Stimulated activated CD8-positive, alpha-beta memory T cell treated with anti-CD3 and anti-CD28 coated beads, Interleukin-7, amount 100 ng/mL, for 48 hours (primary cell): Measurements from ENCODE around the gene FOXP1.
A peak's percentile ranks its signal among the peaks of the same experiment; 100 is the strongest.
"Not testable (repeated sequence)": the region's sequence is repeated elsewhere in the genome, so short reads cannot be mapped to it uniquely, and the experiment has no call there.

Experiments
- DNase-seq, 2 donors: peaks; one replicate each; pipeline ENCODE4 v3.0.0-alpha.2; 2020; ENCODE audit warnings: low read depth in 1 of 2; ENCODE audit errors: extremely low read depth in 1 of 2

FOXP1 gene

GRCh38 chr3:71001303-71001830, 582.2 kb downstream of the FOXP1 start:
- no peak for DNase-seq

DNA sequence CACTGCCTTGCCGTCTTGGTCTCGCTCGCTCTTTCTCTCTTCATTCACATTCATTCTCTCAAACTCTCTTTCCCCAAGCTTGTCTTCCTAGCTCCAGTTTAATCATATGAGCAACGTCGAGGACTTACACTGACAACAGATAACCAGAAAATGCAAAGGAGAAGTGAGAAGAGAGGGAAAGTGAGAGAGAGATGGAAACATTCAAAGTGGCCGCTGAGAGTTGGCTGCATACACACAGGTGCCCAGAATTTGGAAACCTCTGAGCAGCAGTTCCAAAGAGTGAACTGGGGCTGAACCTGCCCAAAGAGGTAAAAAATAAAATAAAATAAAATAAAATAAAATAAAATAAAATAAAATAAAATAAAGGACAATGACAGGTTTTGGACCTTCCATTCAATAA, 583.0 kb downstream of the FOXP1 start:
- no peak for DNase-seq

GRCh38 chr3:70999730-71000129, 583.8 kb downstream of the FOXP1 start:
- DNase-seq = no peak

- DNase-seq = no peak
These were observed 587.4 kb downstream of the FOXP1 start for GRCh38 chr3:70996082-70996481.

GRCh38 chr3:70994644-70995043, 588.9 kb downstream of the FOXP1 start:
- no peak for DNase-seq

DNA sequence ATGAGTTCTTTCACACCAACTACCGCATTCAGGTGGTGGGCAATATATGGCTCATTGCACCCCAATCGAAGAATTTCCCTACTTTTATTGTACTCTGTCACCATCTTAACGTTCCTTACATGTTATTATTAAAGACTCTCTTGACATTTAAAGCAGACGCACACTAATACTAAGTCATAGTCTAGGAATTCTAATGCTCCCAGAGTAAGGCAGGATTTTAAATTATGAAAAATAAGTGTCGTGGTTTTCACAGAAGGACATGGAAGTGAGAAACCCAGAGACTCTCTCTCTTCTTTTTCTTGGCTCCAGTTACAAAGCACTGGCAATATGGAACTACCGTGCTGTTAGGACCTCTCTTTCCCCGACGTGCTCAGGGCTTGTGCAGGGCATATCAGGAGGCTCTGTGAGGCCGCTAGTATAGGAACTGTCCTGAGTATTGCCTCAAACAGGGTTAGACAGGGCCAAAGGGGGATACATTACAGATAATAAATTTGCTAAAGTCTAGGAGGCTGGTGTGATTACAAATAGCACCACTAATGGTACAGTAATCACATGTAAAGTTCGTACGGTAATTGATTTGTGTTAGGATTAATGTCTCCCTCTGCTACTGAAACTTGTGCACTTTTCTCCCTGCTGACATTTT, 590.8 kb downstream of the FOXP1 start:
- DNase-seq = no peak

DNA sequence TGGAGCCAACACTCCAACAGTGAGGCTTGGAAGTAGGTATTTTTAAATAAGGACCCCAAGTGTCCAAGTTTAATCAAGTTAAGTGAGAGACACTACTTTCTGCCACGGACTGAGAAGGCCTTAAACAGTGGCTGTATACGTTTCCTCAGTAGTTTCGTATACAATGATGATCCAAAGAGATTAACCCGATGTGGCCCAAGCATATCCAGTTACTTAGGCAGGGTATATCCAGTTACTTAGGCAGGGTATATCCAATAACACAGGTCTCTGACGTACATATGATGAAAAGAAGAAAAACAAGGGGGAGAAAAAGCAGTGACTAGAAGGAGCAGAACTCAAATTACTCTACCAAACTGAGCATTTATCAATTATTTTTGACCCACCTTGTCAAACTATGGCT, 591.4 kb downstream of the FOXP1 start:
- no peak for DNase-seq

DNA sequence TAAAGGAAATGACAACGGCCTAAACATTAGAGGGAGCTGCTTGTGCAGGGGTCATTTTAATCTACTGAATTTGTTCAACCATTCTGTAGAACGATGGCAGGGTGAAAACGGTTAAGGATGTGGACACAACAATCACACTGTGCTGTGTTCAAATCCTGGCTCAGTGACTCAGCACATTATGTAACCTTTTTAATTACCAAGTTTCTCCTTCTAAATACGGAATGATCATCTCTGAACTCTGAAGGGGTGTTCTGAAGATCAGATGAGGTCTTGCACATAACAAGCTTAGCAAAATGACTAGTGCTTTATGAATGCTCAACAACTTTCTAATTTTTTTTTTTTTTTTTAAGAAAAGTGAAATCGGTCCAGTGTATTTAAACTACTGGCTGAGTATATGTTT, 592.8 kb downstream of the FOXP1 start:
- DNase-seq = no peak

DNA sequence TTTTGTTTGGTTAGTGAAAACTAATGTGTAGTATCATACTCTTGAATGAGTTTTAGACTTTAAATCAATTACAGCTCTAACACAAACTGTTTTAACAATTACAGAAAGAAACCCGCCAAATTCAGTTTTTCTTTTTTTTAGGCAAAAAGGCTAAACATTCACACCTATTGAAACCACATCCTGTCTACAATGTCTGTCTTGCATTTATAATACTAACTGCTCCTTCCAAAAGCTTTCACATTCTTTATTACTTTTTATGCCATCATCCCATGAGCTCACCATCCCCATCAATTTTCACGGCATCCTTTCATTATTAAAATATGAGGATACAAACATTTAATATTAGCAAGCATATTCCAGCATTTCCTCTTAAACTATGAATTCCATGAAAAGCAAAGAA, 593.3 kb downstream of the FOXP1 start:
- DNase-seq = no peak

- DNase-seq = no peak
These were observed 594.4 kb downstream of the FOXP1 start for GRCh38 chr3:70989174-70989573.

- no peak for DNase-seq
These were observed 595.4 kb downstream of the FOXP1 start for GRCh38 chr3:70988111-70988510.

DNA sequence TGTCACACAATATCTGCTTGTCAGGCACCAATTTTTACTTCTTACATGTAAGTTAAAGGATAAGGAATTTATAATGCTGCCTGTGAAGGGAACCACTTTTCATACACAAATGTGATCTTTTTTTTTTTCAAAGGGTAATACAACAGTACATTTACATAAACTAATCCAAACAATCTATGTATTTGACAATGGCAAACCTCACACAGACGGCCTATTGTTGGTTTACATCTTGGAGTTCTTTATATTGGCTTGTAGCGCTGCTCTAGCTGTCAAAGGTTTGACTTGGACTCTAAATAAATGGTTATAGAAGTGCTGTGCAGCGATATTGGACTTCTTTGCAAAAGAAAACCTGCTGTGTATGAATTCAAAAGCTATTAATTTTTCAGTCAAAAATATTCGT, 598.0 kb downstream of the FOXP1 start:
- DNase-seq = no peak

DNA sequence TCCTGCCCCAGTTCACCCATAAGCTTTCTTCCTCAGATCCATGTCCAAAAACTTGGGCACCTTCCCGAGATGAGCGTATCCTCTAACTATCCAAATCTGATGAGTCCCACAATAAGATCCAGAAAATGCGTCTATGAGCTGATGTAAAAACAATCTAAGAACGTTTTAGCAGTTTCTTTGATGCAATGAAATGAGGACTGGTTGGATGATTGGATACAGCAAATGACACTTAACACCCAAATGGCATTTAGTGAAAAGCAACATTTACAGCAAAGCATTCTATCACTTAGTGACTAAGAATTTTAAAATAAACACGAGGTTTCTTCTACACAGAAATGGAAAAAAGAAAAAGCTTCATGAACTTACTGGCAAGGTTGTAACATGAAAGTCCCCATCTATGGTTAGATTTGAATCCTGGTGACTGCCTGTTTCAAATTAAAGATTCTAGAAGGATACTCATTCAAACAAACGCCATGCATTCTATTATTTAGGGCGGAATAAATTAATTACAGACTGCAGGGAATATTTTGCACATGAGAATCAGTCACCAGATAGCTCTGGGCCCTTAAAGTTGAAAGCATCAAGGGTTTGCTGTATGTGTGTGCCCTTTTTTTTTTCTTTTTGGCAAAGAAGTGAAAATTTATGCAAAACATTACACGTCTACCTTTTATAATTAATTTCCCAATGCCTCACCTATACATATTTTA, 598.6 kb downstream of the FOXP1 start:
- no peak for DNase-seq

- DNase-seq = peak in 1 of 2 donors; percentile 16
These were observed 600.8 kb downstream of the FOXP1 start for GRCh38 chr3:70982700-70983140.

DNA sequence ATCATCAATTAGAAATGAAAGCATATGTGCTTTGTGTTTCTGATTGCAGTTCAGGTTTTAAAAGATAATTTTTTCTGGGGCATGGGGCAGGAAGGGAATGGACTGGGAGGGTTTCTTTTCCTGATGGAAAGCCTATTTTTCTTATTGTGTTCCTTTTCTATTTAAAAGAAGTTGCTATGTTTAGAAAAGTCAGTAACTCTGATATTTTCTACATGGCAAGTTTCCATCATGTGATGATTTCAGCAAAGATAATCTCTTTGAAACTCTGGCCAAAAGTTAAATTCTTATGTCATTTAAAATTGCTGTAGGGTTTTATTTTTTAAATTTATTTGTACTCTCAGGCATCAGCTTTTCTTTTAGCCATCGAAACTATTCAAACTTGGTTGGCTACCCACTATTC, 601.2 kb downstream of the FOXP1 start:
- no peak for DNase-seq

- DNase-seq = no peak
These were observed 602.2 kb downstream of the FOXP1 start for GRCh38 chr3:70981231-70981880.

DNA sequence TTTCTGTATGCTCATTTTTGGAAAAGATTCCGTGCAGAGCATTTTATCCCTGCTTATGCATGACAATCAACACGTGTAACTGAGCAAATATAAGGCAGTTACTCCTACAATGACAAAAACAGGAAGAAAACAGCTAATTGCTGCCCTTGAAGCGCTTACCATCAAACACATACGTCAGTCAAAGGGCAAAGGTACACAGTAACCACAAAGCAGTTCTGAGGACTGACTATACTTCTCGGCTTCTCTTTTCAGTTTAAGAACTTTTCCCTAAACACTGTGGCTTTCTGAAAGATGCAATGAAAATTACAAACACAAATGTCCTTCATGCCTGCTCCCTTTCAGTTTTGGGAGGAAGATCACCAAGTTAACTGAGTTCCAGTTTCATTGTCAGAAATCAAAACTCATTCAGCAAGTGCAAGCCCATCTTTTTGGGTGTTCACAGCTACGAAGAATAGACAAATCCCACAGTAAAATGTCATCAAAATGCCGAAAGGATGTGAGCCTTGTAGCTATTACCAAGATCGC, 602.8 kb downstream of the FOXP1 start:
- DNase-seq = no peak

DNA sequence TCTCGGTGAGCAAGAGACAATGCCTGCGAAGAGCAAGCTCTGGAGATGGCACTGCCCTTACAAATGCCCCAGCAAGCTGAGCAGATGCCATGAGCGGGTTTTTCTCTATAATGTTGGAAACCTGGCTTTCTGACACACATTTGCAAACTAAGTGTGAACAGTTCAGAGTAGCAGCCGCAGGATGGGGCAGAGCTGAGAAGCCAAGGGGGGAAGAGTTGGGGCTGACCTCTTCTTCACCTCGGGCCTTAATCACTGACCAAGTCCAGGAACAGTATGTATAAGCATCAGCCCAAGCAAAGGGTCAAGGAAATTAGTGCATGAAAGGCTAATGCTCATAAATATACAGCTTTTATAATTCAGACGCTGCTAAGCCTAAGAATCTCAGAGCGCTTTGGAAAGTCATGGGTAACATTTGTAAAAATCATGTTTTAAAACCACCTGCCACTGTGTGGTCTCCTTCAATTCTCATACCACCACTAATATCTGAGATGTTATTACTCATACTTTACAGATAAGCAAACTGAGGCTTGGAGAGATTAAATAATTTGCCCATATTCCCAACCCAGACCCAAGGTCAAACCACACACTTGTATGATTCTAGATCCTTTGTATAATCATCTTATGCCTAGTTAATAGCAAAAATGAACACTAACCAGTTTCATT, 603.4 kb downstream of the FOXP1 start:
- DNase-seq = no peak

DNA sequence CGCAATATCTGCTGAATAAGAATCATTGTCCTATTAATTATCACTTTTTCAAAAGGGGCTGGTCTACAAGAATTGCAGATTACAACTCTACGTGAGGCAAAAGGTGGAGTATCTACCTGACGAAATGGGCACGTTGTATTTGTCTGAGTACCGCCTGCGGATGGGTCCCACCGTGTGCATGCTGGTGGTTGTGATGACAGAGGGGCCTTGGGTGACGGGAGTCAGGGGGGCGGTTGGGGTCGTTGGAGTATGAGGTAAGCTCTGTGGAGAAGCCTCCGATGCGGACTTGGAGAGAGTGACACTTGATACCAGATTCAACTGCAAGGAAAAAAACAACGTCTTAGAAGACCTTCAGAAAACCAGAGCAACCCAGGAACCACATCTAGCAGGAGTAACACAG, 605.8 kb downstream of the FOXP1 start:
- no peak for DNase-seq

DNA sequence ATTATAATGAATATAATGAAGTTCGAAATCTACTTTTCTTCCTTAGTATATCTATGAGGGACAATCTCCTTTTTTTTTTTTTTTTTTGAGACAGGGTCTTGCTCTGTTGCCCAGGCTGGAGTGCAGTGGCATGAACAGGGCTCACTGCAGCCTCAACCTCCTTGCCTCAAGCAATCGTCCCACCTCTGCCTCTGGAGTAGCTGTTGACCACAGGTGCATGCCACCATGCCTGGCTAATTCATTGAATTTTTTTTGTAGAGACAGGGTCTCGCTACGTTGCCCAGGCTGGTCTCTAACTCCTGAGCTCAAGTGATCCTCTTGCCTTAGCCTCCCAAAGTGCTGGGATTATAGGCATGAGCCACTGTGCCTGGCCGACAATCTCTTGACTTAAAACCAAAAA, 607.5 kb downstream of the FOXP1 start:
- not testable (repeated sequence) for DNase-seq

- DNase-seq = no peak
These were observed 608.8 kb downstream of the FOXP1 start for GRCh38 chr3:70974747-70975146.
